HepG2 (cell line): Measurements from ENCODE around the gene THOC7. TPM values are rescaled to one million over a fixed set of nuclear protein-coding genes. Genes with fewer than 3 reads are reported as not detected.
A peak's percentile ranks its signal among the peaks of the same experiment; 100 is the strongest.

Experiments
- CEBPZ ChIP-seq: IDR thresholded peaks from 2 replicates; pipeline ENCODE4 v1.6.1; 2012; ENCODE audit warnings: low read length, improper control_type of control experiment
- CERS6 ChIP-seq: sonication (generic); formaldehyde crosslinking; IDR thresholded peaks from 2 replicates; pipeline ENCODE4 v1.5.0; 2020; ENCODE audit warnings: missing genetic modification reagents
- CREM ChIP-seq, 2 experiments: sonication (generic) in 1 of 2; formaldehyde crosslinking in 1 of 2; IDR thresholded peaks; 2 replicates each; pipeline versions ENCODE4 v1.4.0 to v1.6.1; 2016 to 2020; ENCODE audit warnings: antibody characterized with exemption in 1 of 2, mild to moderate bottlenecking in 1 of 2, missing genetic modification reagents in 1 of 2
- MXD4 ChIP-seq: IDR thresholded peaks from 2 replicates; pipeline ENCODE4 v1.6.1; 2016; ENCODE audit warnings: mild to moderate bottlenecking, missing biosample characterization, missing genetic modification reagents
- NFIC ChIP-seq: IDR thresholded peaks from 2 replicates; pipeline ENCODE4 v1.6.1; 2012; ENCODE audit warnings: mild to moderate bottlenecking, low read length, inconsistent platforms
- NFKBIZ ChIP-seq: IDR thresholded peaks from 2 replicates; pipeline ENCODE4 v1.6.1; 2018; ENCODE audit warnings: missing genetic modification reagents, missing compliant biosample characterization
- RNF219 ChIP-seq: sonication (generic); formaldehyde crosslinking; IDR thresholded peaks from 2 replicates; pipeline ENCODE4 v1.5.0; 2020; ENCODE audit warnings: mild to moderate bottlenecking, missing genetic modification reagents
- SRSF9 ChIP-seq: fragments of 200-400 bp; formaldehyde crosslinking; IDR thresholded peaks from 2 replicates; pipeline ENCODE4 v1.6.1; 2018; ENCODE audit warnings: borderline replicate concordance, mild to moderate bottlenecking, low read depth, low read length; ENCODE audit not compliant: insufficient read depth, poor library complexity, severe bottlenecking
- TARDBP ChIP-seq: sonication (generic); formaldehyde crosslinking; IDR thresholded peaks from 2 replicates; pipeline ENCODE4 v1.8.0; 2022; ENCODE audit warnings: mild to moderate bottlenecking, missing genetic modification reagents
- TMF1 ChIP-seq: sonication (generic); formaldehyde crosslinking; IDR thresholded peaks from 2 replicates; pipeline ENCODE4 v1.8.1; 2022; ENCODE audit warnings: low read depth, missing genetic modification reagents
- ZMYM3 ChIP-seq: sonication (generic); formaldehyde crosslinking; IDR thresholded peaks from 2 replicates; pipeline ENCODE4 v1.5.1; 2020; ENCODE audit warnings: mild to moderate bottlenecking, missing genetic modification reagents
- ZNF232 ChIP-seq: sonication (generic); formaldehyde crosslinking; IDR thresholded peaks from 2 replicates; pipeline ENCODE4 v1.4.0; 2020; ENCODE audit warnings: missing genetic modification reagents, borderline replicate concordance
- ZNF251 ChIP-seq: sonication (generic); formaldehyde crosslinking; IDR thresholded peaks from 2 replicates; pipeline ENCODE4 v1.9.0; 2021; ENCODE audit warnings: mild to moderate bottlenecking, missing genetic modification reagents
- ZNF282 ChIP-seq: fragments of 450-650 bp; IDR thresholded peaks from 2 replicates; pipeline ENCODE4 v1.6.1; 2018; ENCODE audit not compliant: partially characterized antibody
- ZNF335 ChIP-seq: sonication (generic); formaldehyde crosslinking; IDR thresholded peaks from 2 replicates; pipeline ENCODE4 v1.4.0; 2020; ENCODE audit warnings: missing genetic modification reagents
- ZNF354B ChIP-seq: sonication (generic); formaldehyde crosslinking; IDR thresholded peaks from 2 replicates; pipeline ENCODE4 v1.8.0; 2022; ENCODE audit warnings: mild to moderate bottlenecking, missing genetic modification reagents
- ZNF543 ChIP-seq: sonication (generic); formaldehyde crosslinking; IDR thresholded peaks from 2 replicates; pipeline ENCODE4 v1.4.0; 2020; ENCODE audit warnings: mild to moderate bottlenecking, missing genetic modification reagents
- ZNF879 ChIP-seq: sonication (generic); formaldehyde crosslinking; IDR thresholded peaks from 2 replicates; pipeline ENCODE4 v1.8.1; 2023; ENCODE audit warnings: missing genetic modification reagents
- ZZZ3 ChIP-seq: sonication (generic); formaldehyde crosslinking; IDR thresholded peaks from 2 replicates; pipeline ENCODE4 v1.4.0; 2020; ENCODE audit warnings: missing genetic modification reagents, mild to moderate bottlenecking, borderline replicate concordance
- polyA plus RNA-seq, 8 experiments: library from polyadenylated mRNA; depleted of rRNA in 3 of 8; stranded (reverse) in 7 of 8; unstranded in 1 of 8; fragments of >200 nt; fragmentation: Illumina TruSeq in 4 of 8; extraction: Trizol in 4 of 8; gene quantifications; 2 replicates each; pipeline versions ENCODE4 v1.2.1 to v1.2.3, GENCODE V29; 2011 to 2016; ENCODE audit warnings: low read depth in 4 of 8, missing spikeins in 1 of 8, mixed read lengths in 1 of 8; ENCODE audit not compliant: insufficient read depth in 1 of 8
- total RNA-seq, 5 experiments: library from RNA; depleted of rRNA; stranded (reverse); fragments of >200 nt; fragmentation: Illumina TruSeq; extraction: Trizol; gene quantifications; 2 replicates each; pipeline ENCODE4 v1.2.3, GENCODE V29; 2016; ENCODE audit warnings: low read depth in 1 of 5
- TF ChIP-seq, protein P1 (sequence below): sonication (generic); formaldehyde crosslinking; IDR thresholded peaks from 2 replicates; pipeline ENCODE4 v1.8.0; 2022; ENCODE audit warnings: missing genetic modification reagents, low read depth, mild to moderate bottlenecking, borderline replicate concordance
- TF ChIP-seq, protein P2 (sequence below): sonication (generic); formaldehyde crosslinking; IDR thresholded peaks from 2 replicates; pipeline ENCODE4 v1.4.0; 2020; ENCODE audit warnings: missing genetic modification reagents

Gene THOC7
- total and polyA plus RNA-seq, 2 of the 13 experiments (the other 11 are each of a cell fraction or from before 2014, with no cell fraction given), result 32.8 to 63.5 TPM

DNA sequence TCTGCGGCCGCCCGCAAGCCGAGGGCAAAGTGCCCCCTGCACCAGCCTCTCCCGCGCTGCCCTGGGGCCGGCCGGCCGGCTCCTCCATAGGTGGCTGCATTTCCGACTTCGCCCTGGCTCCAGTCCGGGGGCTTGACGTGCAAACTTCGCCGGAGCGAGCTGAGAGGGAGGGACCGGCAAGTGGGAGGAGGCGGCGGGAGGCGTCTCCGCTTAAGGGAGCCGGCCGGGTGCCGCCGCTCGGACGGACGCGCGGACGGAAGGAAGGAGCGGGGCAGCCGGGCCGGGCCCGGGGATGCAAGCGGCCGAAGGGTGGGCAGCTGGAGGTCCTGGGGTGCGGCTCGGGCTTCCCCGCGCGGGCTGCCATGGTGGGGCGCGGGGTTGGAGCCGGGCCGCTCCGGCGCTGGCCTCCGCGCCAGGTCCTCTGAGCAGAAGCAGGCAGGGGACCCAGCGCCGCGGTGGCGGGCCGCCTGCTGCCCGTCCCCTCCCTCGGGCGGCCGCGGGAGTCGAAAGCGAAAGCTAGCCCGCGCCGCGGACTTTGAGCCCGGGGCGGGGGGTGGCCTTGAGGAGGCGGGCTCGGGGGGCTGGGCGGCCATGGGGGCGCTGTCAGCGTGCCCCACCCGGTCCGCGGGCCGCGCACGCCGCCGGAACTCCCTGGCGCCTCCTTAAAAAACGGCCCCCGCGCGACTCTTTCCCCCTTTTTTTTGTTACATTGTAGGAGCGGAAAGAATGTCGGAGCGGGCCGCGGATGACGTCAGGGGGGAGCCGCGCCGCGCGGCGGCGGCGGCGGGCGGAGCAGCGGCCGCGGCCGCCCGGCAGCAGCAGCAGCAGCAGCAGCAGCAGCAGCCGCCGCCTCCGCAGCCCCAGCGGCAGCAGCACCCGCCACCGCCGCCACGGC, 48.5 kb upstream of the THOC7 start, which contains the start of gene SCAANT1 (continued):
- TF ChIP-seq CEBPZ (no peak), ZNF543 (CRISPR knock-in tag) (peak; percentile 94; the same call in 1 of the 2 replicates), ZZZ3 (CRISPR knock-in tag) (no peak), MXD4 (CRISPR knock-in tag) (no peak; the same call in 1 of the 2 replicates), ZNF335 (no peak), NFIC (no peak), ZNF879 (CRISPR knock-in tag) (no peak), NFKBIZ (CRISPR knock-in tag) (no peak), CREM (IDR thresholded peaks at IDR 0.05) (no peak), CREM (CRISPR knock-in tag; IDR thresholded peaks at IDR 0.05) (no peak), ZNF354B (CRISPR knock-in tag) (no peak), CERS6 (no peak), SRSF9 (no peak), ZMYM3 (CRISPR knock-in tag) (no peak; the same call in 1 of the 2 replicates), RNF219 (CRISPR knock-in tag) (no peak), ZNF251 (CRISPR knock-in tag) (0 out of 2 replicates have a peak, but pooled peaks have one; percentile 44), ZNF232 (CRISPR knock-in tag) (no peak), TMF1 (CRISPR knock-in tag) (no peak), TARDBP (CRISPR knock-in tag) (no peak), ZNF282 (no peak)
- TF ChIP-seq, protein P1, sequence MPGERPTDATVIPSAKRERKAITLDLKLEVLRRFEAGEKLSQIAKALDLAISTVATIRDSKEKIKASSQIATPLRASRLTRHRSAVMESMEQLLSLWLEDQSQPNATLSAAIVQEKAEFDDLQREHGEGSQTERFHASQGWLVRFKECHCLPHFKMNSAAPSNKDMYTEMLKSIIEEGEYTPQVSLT, result no peak
- TF ChIP-seq, protein P2, sequence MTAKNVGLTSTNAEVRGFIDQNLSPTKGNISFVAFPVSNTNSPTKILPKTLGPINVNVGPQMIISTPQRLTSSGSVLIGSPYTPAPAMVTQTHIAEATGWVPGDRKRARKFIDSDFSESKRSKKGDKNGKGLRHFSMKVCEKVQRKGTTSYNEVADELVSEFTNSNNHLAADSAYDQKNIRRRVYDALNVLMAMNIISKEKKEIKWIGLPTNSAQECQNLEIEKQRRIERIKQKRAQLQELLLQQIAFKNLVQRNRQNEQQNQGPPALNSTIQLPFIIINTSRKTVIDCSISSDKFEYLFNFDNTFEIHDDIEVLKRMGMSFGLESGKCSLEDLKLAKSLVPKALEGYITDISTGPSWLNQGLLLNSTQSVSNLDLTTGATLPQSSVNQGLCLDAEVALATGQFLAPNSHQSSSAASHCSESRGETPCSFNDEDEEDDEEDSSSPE (CRISPR knock-in tag), result peak; percentile 61; the same call in 1 of the 2 replicates
